GM10847 (cell line): ENCODE data around the gene CALR.
A peak's percentile ranks its signal among the peaks of the same experiment; 100 is the strongest.

Experiments
- POLR2A ChIP-seq: IDR thresholded peaks from 2 replicates; pipeline ENCODE4 v1.6.1; 2011; ENCODE audit not compliant: insufficient read length; ENCODE audit errors: extremely low read depth

Gene CALR

DNA sequence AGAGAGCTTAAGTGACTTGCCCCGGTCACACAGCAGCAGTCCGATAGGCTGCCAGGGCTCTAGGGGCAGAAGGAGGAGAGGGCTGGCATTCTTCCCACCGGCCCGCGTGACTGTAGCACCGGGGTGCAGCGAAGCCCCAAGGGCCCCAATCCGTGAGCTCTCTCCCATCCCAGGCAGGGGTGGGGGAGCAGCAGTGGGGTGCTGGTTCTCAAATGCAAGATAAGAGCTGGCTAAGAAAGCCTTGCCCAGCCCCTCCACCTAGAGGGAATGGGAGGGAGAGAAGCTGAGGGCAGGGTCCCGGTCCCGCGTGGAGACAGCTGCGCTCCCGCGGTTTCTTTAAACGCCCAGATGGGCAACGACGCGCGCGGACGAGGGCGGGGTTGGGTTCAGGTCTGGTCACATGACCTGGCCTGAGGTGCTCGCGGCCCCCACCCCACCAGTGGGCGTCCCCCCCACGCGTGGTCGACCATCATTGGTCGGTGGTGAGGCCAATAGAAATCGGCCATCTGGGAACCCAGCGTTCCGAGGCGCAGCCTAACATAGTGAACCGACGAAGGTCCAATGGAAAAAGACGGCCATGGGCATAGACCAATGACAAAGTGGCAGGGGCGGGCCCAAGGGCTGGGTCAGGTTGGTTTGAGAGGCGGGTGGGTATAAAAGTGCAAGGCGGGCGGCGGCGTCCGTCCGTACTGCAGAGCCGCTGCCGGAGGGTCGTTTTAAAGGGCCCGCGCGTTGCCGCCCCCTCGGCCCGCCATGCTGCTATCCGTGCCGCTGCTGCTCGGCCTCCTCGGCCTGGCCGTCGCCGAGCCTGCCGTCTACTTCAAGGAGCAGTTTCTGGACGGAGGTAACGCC lies at the start of gene CALR:
TSS of gene CALR (plus strand) at position 683 of the 852 bp plus-strand sequence. CDS start at position 754, 71 bp downstream.
- TF ChIP-seq POLR2A, result peak; percentile 99

DNA sequence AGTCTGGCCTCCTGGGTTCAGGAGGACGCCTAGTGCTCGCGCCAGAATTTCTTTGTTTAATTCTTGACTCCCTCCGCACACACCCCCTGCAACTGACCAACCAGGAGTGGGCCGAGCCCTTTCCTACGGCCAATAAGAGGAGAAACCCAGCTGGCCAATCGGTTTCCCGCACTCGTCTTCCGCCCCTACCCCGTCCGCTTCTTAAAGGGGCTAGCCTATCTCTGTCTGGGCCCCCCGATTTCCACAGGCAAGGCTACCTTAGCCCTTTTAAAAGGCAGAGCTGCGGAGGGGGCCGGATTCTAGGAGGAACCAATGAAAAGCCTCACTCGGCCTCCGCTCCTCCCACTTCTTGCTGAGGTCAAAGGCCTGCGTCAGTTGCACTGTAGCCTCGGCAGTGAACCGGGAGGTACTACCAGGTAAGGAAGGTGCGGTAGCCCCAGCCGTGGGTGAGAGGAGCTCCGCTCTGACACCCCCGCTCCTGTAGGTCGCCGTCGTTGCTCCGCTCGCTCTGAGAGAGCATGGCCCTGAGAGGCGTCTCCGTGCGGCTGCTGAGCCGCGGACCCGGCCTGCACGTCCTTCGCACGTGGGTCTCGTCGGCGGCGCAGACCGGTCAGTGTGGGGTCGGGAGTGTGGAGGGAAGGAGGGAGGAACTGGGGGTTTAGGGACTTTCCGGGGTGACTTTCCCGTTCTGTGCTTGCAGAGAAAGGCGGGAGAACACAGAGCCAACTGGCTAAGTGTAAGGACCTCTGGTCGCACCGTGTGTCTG lies 47.4 kb upstream of the CALR start, which contains the start of gene GCDH:
TSS of gene GCDH (plus strand) at position 374 of the 766 bp plus-strand sequence. CDS start at position 519, 145 bp downstream.
- peak; percentile 78 for TF ChIP-seq POLR2A

GRCh38 chr19:12891553-12892021 lies 46.8 kb upstream of the CALR start:
- TF ChIP-seq POLR2A, result no peak

DNA sequence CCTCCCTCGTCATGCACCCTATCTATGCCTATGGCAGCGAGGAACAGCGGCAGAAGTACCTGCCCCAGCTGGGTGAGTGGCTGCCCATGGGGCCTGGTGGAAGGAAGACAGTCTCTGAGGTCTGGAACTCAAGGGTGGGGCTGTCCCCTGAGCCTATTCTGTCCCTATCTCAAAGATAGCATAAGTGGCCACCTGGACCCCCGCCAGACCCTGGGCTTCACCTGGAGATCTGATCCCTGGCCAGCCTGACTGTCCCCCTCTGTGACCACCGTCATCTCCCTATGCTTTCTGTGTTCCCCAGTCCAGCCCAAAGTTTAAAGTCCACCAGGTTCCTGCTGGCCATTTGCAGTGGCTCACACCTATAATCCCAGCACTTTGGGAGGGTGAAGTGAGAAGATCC lies 44.8 kb upstream of the CALR start:
- TF ChIP-seq POLR2A, result no peak

- TF ChIP-seq POLR2A, result no peak
Observed at GRCh38 chr19:12896460-12896859, 41.9 kb upstream of the CALR start.

DNA sequence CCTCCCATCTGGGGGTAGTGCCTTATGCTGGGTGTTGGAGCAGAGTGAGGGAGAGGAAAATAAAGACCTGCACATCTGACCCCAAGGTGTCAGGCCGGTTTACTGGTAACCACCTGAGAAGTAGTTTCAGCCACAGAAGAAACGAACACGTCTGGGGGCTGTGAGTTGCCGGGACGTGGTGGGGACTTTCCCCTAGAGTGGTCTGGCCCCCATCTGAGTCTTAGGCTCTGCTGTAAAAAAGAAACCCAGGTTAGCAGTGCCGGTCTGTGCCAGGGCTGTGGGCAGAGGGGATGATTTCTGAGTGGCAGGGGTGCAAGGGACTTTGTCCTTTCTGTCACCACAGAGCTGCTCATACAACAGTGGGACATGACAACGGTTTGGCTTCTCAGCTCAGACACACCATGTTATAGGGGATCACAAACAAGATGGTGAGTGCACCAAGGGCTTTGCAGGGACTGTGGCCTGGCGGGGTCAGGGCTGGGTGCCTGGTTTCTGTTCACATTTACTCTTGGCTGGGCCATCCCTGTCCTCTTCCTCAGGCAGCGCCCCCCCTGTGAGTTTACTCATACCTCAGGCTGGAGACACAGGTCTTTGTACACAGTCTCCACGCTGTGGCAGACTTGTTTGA lies 38.4 kb upstream of the CALR start:
- TF ChIP-seq POLR2A, result no peak

GRCh38 chr19:12907166-12907565 lies 31.2 kb upstream of the CALR start:
- no peak for TF ChIP-seq POLR2A

GRCh38 chr19:12912571-12912970 lies 25.8 kb upstream of the CALR start:
- no peak for TF ChIP-seq POLR2A

- no peak for TF ChIP-seq POLR2A
Observed at GRCh38 chr19:12913011-12913561, 25.3 kb upstream of the CALR start.

DNA sequence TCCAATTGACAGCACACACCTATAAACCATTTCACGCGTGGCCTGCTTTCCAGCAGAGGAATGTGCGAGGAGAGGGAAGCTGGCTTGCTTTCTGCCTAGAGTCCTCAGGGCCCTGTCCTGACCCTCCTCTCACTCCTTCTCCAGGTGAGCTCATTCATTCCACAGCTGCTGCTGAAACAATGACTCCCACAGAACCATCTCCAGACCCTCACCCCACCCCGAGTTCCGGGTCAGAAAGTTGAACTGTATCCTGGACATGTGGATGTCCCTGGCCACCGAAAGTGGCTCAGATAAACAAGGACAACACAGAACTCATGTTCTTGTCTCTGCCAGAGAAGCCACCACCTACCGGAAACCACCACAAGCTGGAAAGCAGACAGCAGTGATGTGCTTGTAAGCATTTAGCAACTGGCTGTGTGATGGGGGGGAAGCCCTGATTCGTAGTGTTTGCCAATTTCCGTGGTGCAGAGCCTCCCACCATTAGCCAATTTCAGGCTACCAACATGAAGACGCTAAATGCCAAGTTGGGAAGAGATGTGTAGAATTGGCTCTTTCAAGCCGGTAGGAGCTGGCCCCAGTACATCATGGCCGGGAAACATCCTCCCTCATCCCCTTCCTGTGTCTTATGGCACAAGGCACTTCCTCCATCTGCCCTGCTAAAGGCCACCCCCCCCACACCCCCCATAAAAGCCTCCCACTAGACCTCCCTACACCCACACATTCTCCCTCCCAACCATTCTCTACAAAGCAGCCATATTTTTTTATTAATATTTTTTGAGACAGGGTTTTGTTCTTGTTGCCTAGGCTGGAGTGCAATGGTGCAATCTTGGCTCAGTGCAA lies 24.3 kb upstream of the CALR start:
- no peak for TF ChIP-seq POLR2A

GRCh38 chr19:12918253-12918652 lies 20.2 kb upstream of the CALR start:
- TF ChIP-seq POLR2A, result no peak

DNA sequence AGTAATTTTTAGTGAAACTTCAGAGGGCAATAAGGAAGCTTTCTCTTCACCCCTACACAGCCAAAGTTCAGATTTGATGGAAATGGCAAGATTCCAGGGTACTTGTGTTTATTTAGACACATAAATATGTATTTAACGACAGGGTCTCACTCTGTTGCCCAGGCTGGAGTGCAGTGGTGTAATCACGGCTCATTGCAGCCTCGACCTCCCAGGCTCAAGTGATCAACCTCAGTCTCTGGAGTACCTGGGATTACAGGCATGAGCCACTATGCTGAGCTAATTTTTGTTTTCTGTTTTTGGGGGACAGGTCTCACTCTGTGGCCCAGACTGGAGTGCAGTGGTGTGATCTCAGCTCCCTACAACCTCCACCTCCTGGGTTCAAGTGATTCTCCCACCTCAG lies 17.4 kb upstream of the CALR start:
- TF ChIP-seq POLR2A, result no peak

DNA sequence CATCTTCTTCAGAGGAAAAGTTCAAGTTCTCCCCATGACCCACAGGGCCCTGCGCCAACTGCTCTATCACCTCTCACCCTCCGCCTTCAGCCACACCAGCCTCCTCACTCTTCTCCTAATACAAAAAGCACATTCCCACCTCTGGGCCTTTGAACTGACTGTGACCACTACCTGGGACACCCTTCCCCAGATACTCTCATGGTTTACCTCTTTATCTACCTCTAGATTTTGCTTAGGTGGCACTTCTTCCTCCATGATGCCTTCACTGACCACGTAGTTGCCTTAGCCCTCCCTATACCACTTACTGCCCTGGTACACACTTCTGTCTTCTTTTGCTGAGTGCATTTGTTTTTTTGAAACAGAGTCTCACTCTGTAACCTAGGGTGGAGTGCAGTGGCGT lies 15.4 kb upstream of the CALR start:
- no peak for TF ChIP-seq POLR2A

DNA sequence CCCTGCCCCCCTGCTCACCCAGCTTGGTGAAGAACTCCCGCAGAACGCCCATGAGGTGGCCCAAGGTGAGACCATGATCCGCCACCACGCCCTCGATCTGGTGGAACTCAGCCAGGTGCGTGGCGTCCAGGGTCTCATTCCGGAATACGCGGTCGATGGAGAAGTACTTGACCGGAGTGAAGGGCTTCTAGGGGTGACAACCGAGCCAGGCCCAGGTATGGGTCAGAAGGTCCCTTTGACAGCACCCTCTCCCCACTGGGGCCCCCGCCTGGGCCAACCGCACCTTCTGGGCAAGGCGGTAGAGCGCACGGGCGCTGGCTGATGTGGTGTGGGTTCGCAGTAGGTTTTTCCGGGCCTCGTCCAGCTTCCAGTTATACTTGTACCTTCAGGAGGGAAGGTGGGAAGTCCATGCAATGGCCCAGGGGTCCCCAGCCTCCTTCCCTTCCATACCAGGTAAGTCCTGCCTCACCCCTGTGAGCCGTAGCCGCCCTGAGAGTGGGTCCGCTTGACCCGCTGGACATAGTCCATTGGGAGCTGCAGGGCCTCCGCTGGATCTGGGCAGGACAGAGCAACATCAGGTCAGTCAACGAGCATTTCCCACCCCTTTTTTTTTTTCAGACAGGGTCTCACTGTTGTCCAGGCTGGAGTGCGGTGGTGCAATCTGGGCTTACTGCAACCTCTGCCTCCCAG lies 13.6 kb upstream of the CALR start:
- TF ChIP-seq POLR2A, result no peak
